GM21367 (cell line): Measurements from ENCODE around the gene B3GNT9.

Experiments
- ATAC-seq: cut with Tn5 transposase; IDR thresholded peaks from one replicate; pipeline ENCODE4 v1.9.1; 2021; ENCODE audit not compliant: unreplicated experiment

Gene B3GNT9

GRCh38 chr16:67169642-67170167 is 18.9 kb upstream of the B3GNT9 start:
- no peak for ATAC-seq

GRCh38 chr16:67169011-67169451 is 18.2 kb upstream of the B3GNT9 start:
- no peak for ATAC-seq

GRCh38 chr16:67167588-67167987 is 16.8 kb upstream of the B3GNT9 start:
- ATAC-seq, result no peak

GRCh38 chr16:67166598-67167168 is 15.9 kb upstream of the B3GNT9 start:
- no peak for ATAC-seq

GRCh38 chr16:67166110-67166547 is 15.3 kb upstream of the B3GNT9 start:
- ATAC-seq, result no peak

GRCh38 chr16:67165121-67166078 is 14.6 kb upstream of the B3GNT9 start:
- ATAC-seq, result no peak

GRCh38 chr16:67164599-67165061 is 13.8 kb upstream of the B3GNT9 start, which contains the start of gene HSF4:
Gene HSF4 (plus strand): TSS chr16:67164745. CDS start chr16:67164812, 67 bp downstream.
- ATAC-seq, result no peak

- no peak for ATAC-seq
Observed at GRCh38 chr16:67163999-67164558, 13.3 kb upstream of the B3GNT9 start.

GRCh38 chr16:67163164-67163998 is 12.6 kb upstream of the B3GNT9 start:
- no peak for ATAC-seq

GRCh38 chr16:67162506-67163163 is 11.8 kb upstream of the B3GNT9 start:
- no peak for ATAC-seq

GRCh38 chr16:67161595-67162058 is 10.8 kb upstream of the B3GNT9 start:
- no peak for ATAC-seq

GRCh38 chr16:67158637-67159600 is 8.1 kb upstream of the B3GNT9 start:
- ATAC-seq, result peak; percentile 36

GRCh38 chr16:67157892-67158635 is 7.3 kb upstream of the B3GNT9 start:
- ATAC-seq, result no peak

- no peak for ATAC-seq
Observed at GRCh38 chr16:67157106-67157748, 6.4 kb upstream of the B3GNT9 start.

GRCh38 chr16:67156143-67156844 is 5.5 kb upstream of the B3GNT9 start:
- no peak for ATAC-seq

GRCh38 chr16:67155295-67156142 is 4.7 kb upstream of the B3GNT9 start:
- ATAC-seq, result no peak
